ENCODE results near the gene GPR107.

GPR107 gene

DNA sequence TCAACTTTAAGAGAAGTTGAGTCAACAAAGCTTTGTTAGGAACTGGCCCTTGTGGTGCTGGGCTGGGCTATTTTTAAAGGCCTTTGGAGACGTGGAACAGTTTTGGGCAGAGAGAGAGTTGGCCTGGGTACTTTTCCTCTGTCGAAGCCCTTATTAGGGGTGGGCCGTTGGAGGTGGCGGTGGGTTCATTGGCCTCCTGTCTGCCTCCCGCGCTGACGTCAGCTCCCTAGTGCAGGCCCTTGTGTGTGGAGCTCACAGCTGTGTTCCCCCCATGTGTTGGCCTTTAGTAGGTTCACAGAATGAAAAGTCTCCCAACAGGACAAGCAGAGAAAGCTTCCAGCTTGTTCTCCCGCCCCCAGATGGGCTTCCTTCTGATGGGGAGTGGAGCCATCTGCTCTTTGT is 121.2 kb downstream of the GPR107 start:
- Histone ChIP-seq H3K36me3 (ENCODE audit: control insufficient read depth, insufficient read depth, low read length) (no peaks in the 10 kb centered on the region), H3K27me3 (replicated peaks; ENCODE audit: control insufficient read depth, insufficient read depth, low read length) (peaks cover 6% of the 10 kb centered on the region), H3K4me3 (replicated peaks; ENCODE audit: low read depth, low read length) (no peak overlapping the region)
- TF ChIP-seq, protein P1, sequence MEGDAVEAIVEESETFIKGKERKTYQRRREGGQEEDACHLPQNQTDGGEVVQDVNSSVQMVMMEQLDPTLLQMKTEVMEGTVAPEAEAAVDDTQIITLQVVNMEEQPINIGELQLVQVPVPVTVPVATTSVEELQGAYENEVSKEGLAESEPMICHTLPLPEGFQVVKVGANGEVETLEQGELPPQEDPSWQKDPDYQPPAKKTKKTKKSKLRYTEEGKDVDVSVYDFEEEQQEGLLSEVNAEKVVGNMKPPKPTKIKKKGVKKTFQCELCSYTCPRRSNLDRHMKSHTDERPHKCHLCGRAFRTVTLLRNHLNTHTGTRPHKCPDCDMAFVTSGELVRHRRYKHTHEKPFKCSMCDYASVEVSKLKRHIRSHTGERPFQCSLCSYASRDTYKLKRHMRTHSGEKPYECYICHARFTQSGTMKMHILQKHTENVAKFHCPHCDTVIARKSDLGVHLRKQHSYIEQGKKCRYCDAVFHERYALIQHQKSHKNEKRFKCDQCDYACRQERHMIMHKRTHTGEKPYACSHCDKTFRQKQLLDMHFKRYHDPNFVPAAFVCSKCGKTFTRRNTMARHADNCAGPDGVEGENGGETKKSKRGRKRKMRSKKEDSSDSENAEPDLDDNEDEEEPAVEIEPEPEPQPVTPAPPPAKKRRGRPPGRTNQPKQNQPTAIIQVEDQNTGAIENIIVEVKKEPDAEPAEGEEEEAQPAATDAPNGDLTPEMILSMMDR (IDR thresholded peaks at IDR 0.05; ENCODE audit: insufficient read depth, low read length, poor library complexity, severe bottlenecking) = no peak
- no peak for DNase-seq (ENCODE audit: extremely low read depth, insufficient read length)

DNA sequence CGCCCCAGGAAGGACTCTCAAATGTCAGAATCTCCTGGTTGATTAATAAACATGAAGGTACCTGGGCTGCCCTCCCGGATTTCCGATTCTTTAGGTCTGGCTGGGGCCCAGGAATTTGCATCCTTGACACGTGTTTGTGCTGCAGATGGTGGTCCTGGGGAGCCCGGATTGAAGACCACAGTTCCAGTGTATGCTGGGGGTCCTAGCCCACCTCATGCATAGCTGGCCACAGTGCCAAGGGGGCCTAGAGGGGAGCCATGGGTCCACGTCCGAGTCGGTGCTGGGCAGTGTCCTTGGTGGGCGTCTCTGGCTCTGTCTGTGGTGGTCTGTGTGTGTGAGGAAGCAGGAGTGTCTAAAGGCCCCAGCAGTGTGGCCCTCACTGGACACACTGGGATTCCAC is 121.6 kb downstream of the GPR107 start:
- H3K4me3 ChIP-seq (replicated peaks; ENCODE audit: low read depth, low read length) = no peak overlapping the region
- no peak for DNase-seq (ENCODE audit: extremely low read depth, insufficient read length)
- TF ChIP-seq, protein P1 (IDR thresholded peaks at IDR 0.05; ENCODE audit: insufficient read depth, low read length, poor library complexity, severe bottlenecking) = no peak
- peaks cover 6% of the 10 kb centered on the region for H3K27me3 ChIP-seq (replicated peaks; ENCODE audit: control insufficient read depth, insufficient read depth, low read length)
- no peaks in the 10 kb centered on the region for H3K36me3 ChIP-seq (ENCODE audit: control insufficient read depth, insufficient read depth, low read length)

DNA sequence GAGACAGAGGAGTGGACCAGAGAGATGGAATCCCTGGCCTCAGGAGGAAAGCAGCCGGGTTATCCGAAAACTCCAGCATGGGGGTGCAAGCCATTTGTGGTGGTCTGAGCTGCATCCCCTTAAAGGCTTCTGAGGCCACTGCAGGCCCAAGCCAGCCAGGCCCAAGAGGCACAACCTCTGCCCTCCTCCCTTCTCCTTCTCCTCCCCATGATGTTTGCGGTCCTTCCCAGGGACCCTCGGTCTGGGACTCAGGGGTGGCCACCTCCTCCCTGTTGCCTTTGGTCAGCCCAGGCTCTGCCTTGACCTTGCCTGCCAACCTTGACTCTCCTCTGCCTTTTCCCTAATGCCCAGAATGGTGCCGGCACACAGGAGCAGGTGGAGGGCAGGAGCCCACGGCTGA is 123.1 kb downstream of the GPR107 start:
- peaks cover 3% of the 10 kb centered on the region for H3K27me3 ChIP-seq (replicated peaks; ENCODE audit: control insufficient read depth, insufficient read depth, low read length)
- H3K36me3 ChIP-seq (ENCODE audit: control insufficient read depth, insufficient read depth, low read length) = no peaks in the 10 kb centered on the region
- no peak for DNase-seq (ENCODE audit: extremely low read depth, insufficient read length)
- TF ChIP-seq, protein P1 (IDR thresholded peaks at IDR 0.05; ENCODE audit: insufficient read depth, low read length, poor library complexity, severe bottlenecking) = no peak
- H3K4me3 ChIP-seq (replicated peaks; ENCODE audit: low read depth, low read length) = no peak overlapping the region

DNA sequence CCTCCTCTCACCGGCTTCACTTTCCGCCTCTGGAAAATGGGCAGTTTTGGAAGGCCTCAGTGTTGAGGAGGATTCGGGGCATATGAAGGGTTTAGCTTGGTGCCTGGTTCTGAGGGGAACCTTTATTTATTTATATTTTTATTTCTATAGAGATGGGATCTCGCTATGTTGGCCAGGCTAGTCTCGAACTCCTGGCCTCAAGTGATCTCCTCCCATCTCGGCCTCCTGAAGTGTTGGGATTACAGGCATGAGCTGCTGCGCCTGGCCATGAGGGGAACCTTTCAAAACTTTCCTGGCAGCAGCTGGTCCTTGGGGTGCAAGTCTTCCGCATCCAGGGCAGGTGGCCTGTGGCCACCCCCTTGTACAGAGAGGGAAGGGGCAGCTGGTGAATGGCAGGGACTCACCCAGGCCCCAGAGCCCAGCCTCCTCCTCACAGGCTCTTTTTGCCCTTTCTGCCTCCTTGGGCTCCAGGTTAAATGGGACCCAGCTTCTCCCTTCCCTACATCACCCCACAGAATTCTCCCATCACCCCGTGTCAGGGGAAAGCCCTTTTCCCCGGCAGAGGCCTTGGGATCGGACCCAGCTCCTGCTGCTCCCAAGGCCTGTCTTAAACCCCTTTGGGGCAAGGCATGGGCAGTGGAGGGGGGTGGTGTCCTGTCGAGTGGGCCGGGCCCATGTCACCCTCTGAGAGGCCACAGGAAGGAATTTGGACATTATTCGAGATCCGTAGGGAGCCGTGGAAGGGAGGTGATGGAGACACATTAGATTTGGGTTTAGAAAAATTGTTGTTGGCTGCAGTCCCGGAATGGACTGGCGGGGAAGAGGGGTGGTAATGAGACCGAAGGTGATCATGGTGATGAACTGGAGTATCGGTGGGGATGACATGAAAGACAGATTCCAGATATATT is 124.4 kb downstream of the GPR107 start:
- no peak for DNase-seq (ENCODE audit: extremely low read depth, insufficient read length)
- H3K27me3 ChIP-seq (replicated peaks; ENCODE audit: control insufficient read depth, insufficient read depth, low read length) = peaks cover 3% of the 10 kb centered on the region
- no peak overlapping the region for H3K4me3 ChIP-seq (replicated peaks; ENCODE audit: low read depth, low read length)
- TF ChIP-seq, protein P1 (IDR thresholded peaks at IDR 0.05; ENCODE audit: insufficient read depth, low read length, poor library complexity, severe bottlenecking) = no peak
- no peaks in the 10 kb centered on the region for H3K36me3 ChIP-seq (ENCODE audit: control insufficient read depth, insufficient read depth, low read length)

DNA sequence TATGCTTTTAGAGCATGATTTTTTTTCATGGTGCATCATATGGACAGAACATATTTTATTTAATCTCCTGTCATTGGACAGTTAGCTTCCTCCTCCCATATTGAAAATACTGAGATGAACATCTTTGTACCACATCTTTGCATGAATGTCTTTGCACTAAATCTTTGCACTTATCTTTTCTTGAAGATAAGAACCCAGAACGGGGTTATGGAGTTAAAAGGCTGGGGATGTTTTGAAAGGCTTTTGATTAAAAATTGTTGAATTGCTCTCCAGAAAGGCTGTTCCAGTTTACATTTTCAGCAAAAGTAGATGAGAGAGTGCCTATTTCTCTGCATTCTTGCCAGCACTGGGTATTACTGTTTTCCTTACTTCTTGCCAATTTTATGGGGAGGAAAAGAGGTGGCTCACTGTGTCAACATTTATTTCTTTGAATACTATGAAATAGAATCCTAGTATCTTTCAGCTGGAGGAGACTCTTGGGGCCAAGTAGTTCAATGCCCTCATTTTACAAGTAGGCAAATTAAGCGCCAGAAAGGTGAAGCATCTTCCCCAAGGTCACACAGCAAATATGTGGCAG is 125.7 kb downstream of the GPR107 start:
- H3K27me3 ChIP-seq (replicated peaks; ENCODE audit: control insufficient read depth, insufficient read depth, low read length) = no peaks in the 10 kb centered on the region; the same call in 1 of the 2 replicates
- H3K36me3 ChIP-seq (ENCODE audit: control insufficient read depth, insufficient read depth, low read length) = no peaks in the 10 kb centered on the region
- DNase-seq (ENCODE audit: extremely low read depth, insufficient read length) = no peak
- TF ChIP-seq, protein P1 (IDR thresholded peaks at IDR 0.05; ENCODE audit: insufficient read depth, low read length, poor library complexity, severe bottlenecking) = no peak
- no peak overlapping the region for H3K4me3 ChIP-seq (replicated peaks; ENCODE audit: low read depth, low read length)
